Trophoblast cell (in vitro differentiated cells and primary cell): ENCODE results near the gene WNK1.

Source experiments
- DNase-seq, 2 donors: peaks; one replicate each; pipeline ENCODE4 v3.0.0-alpha.2; 2016
- H2AFZ ChIP-seq: 2 replicates; pipeline ENCODE4 v1.6.1; 2013; ENCODE audit warnings: low read length, moderate library complexity, mild to moderate bottlenecking; ENCODE audit not compliant: insufficient read depth, poor library complexity
- H2AK5ac ChIP-seq: 2 replicates; pipeline ENCODE4 v1.6.1; 2013; ENCODE audit warnings: mild to moderate bottlenecking, low read length
- H2BK120ac ChIP-seq: 2 replicates; pipeline ENCODE4 v1.6.1; 2013; ENCODE audit warnings: low read length, mild to moderate bottlenecking, moderate library complexity; ENCODE audit not compliant: insufficient read depth, poor library complexity
- H2BK12ac ChIP-seq: 2 replicates; pipeline ENCODE4 v1.6.1; 2013; ENCODE audit warnings: mild to moderate bottlenecking, low read length, moderate library complexity
- H2BK5ac ChIP-seq: 2 replicates; pipeline ENCODE4 v1.6.1; 2013; ENCODE audit warnings: low read length, low read depth, moderate library complexity, mild to moderate bottlenecking; ENCODE audit not compliant: poor library complexity
- H3K14ac ChIP-seq: 2 replicates; pipeline ENCODE4 v1.6.1; 2013; ENCODE audit warnings: mild to moderate bottlenecking, low read length
- H3K18ac ChIP-seq: 2 replicates; pipeline ENCODE4 v1.6.1; 2013; ENCODE audit warnings: mild to moderate bottlenecking, low read length
- H3K23ac ChIP-seq: 2 replicates; pipeline ENCODE4 v1.6.1; 2013; ENCODE audit warnings: low read length
- H3K27ac ChIP-seq: 2 replicates; pipeline ENCODE4 v1.5.1; 2013; ENCODE audit warnings: low read depth, mild to moderate bottlenecking, inconsistent platforms, low read length, moderate library complexity
- H3K27me3 ChIP-seq: 2 replicates; pipeline ENCODE4 v1.6.1; 2013; ENCODE audit warnings: inconsistent platforms, mild to moderate bottlenecking, low read length, moderate library complexity; ENCODE audit not compliant: insufficient read depth
- H3K36me3 ChIP-seq, 2 experiments: 1 replicate in 1 of 2; 2 replicates in 1 of 2; pipeline ENCODE4 v1.6.1; 2013; ENCODE audit warnings: low read length in 2 of 2, mild to moderate bottlenecking in 2 of 2, moderate library complexity in 1 of 2; ENCODE audit not compliant: insufficient read depth in 2 of 2, control insufficient read depth in 1 of 2
- H3K4ac ChIP-seq: 2 replicates; pipeline ENCODE4 v1.6.1; 2013; ENCODE audit warnings: low read depth, mild to moderate bottlenecking, low read length, moderate library complexity
- H3K4me1 ChIP-seq, 2 experiments: 1 replicate in 1 of 2; 2 replicates in 1 of 2; pipeline ENCODE4 v1.6.1; 2013; ENCODE audit warnings: low read length in 2 of 2, mild to moderate bottlenecking in 2 of 2, moderate library complexity in 1 of 2; ENCODE audit not compliant: insufficient read depth in 2 of 2, control insufficient read depth in 1 of 2
- H3K4me2 ChIP-seq: 2 replicates; pipeline ENCODE4 v1.6.1; 2013; ENCODE audit warnings: inconsistent platforms, mild to moderate bottlenecking, low read length, moderate library complexity
- H3K4me3 ChIP-seq: 2 replicates; pipeline ENCODE4 v1.5.1; 2013; ENCODE audit warnings: mild to moderate bottlenecking, low read depth, low read length, inconsistent platforms
- H3K79me1 ChIP-seq: one replicate; pipeline ENCODE4 v1.6.1; 2013; ENCODE audit warnings: low read length
- H3K79me2 ChIP-seq: 2 replicates; pipeline ENCODE4 v1.6.1; 2013; ENCODE audit warnings: low read length, mild to moderate bottlenecking; ENCODE audit not compliant: control insufficient read depth, insufficient read depth, poor library complexity
- H3K9ac ChIP-seq: 2 replicates; pipeline ENCODE4 v1.6.1; 2013; ENCODE audit warnings: mild to moderate bottlenecking, low read length
- H3K9me3 ChIP-seq: 2 replicates; pipeline ENCODE4 v1.6.1; 2013; ENCODE audit warnings: low read depth, mild to moderate bottlenecking, control low read depth, inconsistent platforms, low read length; ENCODE audit not compliant: insufficient read depth
- H4K12ac ChIP-seq: 2 replicates; pipeline ENCODE4 v1.6.1; 2013; ENCODE audit warnings: low read depth, mild to moderate bottlenecking, low read length, moderate library complexity
- H4K8ac ChIP-seq: 2 replicates; pipeline ENCODE4 v1.6.1; 2013; ENCODE audit warnings: low read depth, mild to moderate bottlenecking, low read length, moderate library complexity
- H4K91ac ChIP-seq: one replicate; pipeline ENCODE4 v1.6.1; 2013; ENCODE audit warnings: low read depth, mild to moderate bottlenecking, low read length, moderate library complexity
- WGBS: extraction: QIAGEN DNeasy Blood & Tissue Kit; methylation state at CpG from one replicate; pipeline ENCODE4 v1.1.7; 2013; ENCODE audit warnings: missing lambda C conversion rate; ENCODE audit not compliant: insufficient read length, insufficient coverage; ENCODE audit errors: extremely low coverage; 5-methylcytosine and 5-hydroxymethylcytosine counted together

Gene WNK1

GRCh38 chr12:867905-868304 is 115.5 kb downstream of the WNK1 start:
- Histone ChIP-seq H3K18ac (no peak overlapping the region), H3K9me3 (no peaks in the 10 kb centered on the region), H3K4me3 (no peak overlapping the region), H3K79me2 (no peaks in the 10 kb centered on the region), H2BK12ac (no peak overlapping the region), H2BK120ac (no peak overlapping the region), H3K23ac (no peak overlapping the region), H4K91ac (no peak overlapping the region), H4K8ac (no peak overlapping the region), H3K4ac (no peak overlapping the region), H3K4me2 (no peak overlapping the region), H3K27me3 (no peaks in the 10 kb centered on the region), H2AFZ (no peak overlapping the region), H2BK5ac (no peak overlapping the region), H3K9ac (no peak overlapping the region), H3K79me1 (no peaks in the 10 kb centered on the region), H2AK5ac (no peak overlapping the region), H3K14ac (no peak overlapping the region), H4K12ac (no peak overlapping the region), H3K36me3 (peaks cover 30 to 36% of the 10 kb centered on the region in 2 experiments), H3K27ac (no peak overlapping the region), H3K4me1 (no peaks in the 10 kb centered on the region)
- WGBS, result no CpG with 5 or more reads among the region's 5 CpGs
- no peak for DNase-seq

GRCh38 chr12:868722-869121 is 116.3 kb downstream of the WNK1 start:
- no peaks in the 10 kb centered on the region for H3K79me2 ChIP-seq
- no peak overlapping the region for H2BK120ac ChIP-seq
- H3K14ac ChIP-seq, result no peak overlapping the region
- no peak overlapping the region for H2BK12ac ChIP-seq
- H2AFZ ChIP-seq, result no peak overlapping the region
- H2BK5ac ChIP-seq, result no peak overlapping the region
- no peak overlapping the region for H3K27ac ChIP-seq
- H3K18ac ChIP-seq, result no peak overlapping the region
- no CpG with 5 or more reads among the region's 3 CpGs for WGBS
- peaks cover 30 to 36% of the 10 kb centered on the region in 2 experiments for H3K36me3 ChIP-seq
- no peaks in the 10 kb centered on the region for H3K79me1 ChIP-seq
- no peak overlapping the region for H3K4me2 ChIP-seq
- no peak overlapping the region for H3K4me3 ChIP-seq
- no peak for DNase-seq
- no peak overlapping the region for H4K8ac ChIP-seq
- no peak overlapping the region for H3K23ac ChIP-seq
- H4K91ac ChIP-seq, result no peak overlapping the region
- H3K27me3 ChIP-seq, result no peaks in the 10 kb centered on the region
- no peaks in the 10 kb centered on the region for H3K9me3 ChIP-seq
- no peak overlapping the region for H2AK5ac ChIP-seq
- peak overlapping the region; percentile 13 for H3K9ac ChIP-seq
- H4K12ac ChIP-seq, result no peak overlapping the region
- H3K4me1 ChIP-seq, result no peaks in the 10 kb centered on the region
- no peak overlapping the region for H3K4ac ChIP-seq

DNA sequence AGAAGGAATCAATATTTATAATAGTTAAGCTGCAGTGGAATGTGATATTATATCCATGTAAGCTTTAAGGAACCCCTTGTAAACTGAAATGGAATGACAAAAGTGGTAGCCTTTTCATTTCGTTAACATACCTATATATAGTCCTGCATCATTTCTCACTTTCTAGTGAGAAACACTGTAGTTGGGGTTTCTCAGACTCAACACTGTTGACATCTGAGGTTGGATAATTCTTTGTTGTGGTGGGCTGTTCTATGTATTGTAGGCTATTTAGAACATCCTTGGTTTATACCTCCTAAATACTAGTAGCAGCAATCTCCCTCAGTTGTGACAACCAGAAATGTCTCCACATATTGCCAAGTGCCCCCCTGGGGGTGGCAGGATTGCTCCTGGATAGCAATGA is 118.0 kb downstream of the WNK1 start:
- H3K18ac ChIP-seq, result no peak overlapping the region
- peak overlapping the region; percentile 12 for H3K9ac ChIP-seq
- no peak overlapping the region for H3K4me3 ChIP-seq
- no peak overlapping the region for H4K91ac ChIP-seq
- no peak overlapping the region for H2BK12ac ChIP-seq
- H2AFZ ChIP-seq, result no peak overlapping the region
- H3K79me2 ChIP-seq, result no peaks in the 10 kb centered on the region
- no peak for DNase-seq
- H3K4me1 ChIP-seq, result no peaks in the 10 kb centered on the region
- H3K23ac ChIP-seq, result no peak overlapping the region
- H4K12ac ChIP-seq, result no peak overlapping the region
- H3K4me2 ChIP-seq, result no peak overlapping the region
- no CpG with 5 or more reads among the region's 1 CpG for WGBS
- H3K79me1 ChIP-seq, result no peaks in the 10 kb centered on the region
- no peak overlapping the region for H2BK5ac ChIP-seq
- no peak overlapping the region for H3K4ac ChIP-seq
- H3K27ac ChIP-seq, result no peak overlapping the region
- H2AK5ac ChIP-seq, result no peak overlapping the region
- H2BK120ac ChIP-seq, result no peak overlapping the region
- H4K8ac ChIP-seq, result no peak overlapping the region
- peaks cover 28 to 35% of the 10 kb centered on the region in 2 experiments for H3K36me3 ChIP-seq
- no peaks in the 10 kb centered on the region for H3K27me3 ChIP-seq
- H3K14ac ChIP-seq, result no peak overlapping the region
- no peaks in the 10 kb centered on the region for H3K9me3 ChIP-seq

DNA sequence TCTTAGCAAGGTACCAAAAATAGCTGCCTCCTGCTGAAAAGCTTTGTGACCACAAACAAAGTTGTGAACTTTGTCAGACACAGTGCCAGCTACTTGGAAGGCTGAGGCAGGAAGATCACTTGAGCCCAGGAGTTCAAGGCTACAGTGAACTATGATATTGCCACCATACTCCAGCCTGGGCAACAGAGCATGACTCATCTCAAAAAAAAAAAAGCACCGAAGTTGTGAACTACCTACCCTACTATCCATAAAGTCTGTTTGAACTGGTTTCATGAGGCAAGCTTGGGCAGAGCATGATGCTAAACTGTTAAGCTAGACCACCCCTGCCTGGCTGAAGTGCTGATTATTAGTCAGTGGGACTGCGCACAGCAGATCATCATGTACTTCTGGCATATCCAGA is 121.6 kb downstream of the WNK1 start:
- no peaks in the 10 kb centered on the region for H3K79me2 ChIP-seq

More for the DNA sequence above, 121.6 kb downstream of the WNK1 start:
- Histone ChIP-seq H3K9me3 (no peaks in the 10 kb centered on the region), H2AFZ (no peak overlapping the region), H3K4me3 (no peak overlapping the region), H3K36me3 (peaks cover 15 to 17% of the 10 kb centered on the region in 2 experiments), H3K79me1 (no peaks in the 10 kb centered on the region), H3K27ac (no peak overlapping the region), H3K9ac (no peak overlapping the region), H3K27me3 (no peaks in the 10 kb centered on the region), H4K12ac (no peak overlapping the region), H2AK5ac (no peak overlapping the region), H2BK120ac (no peak overlapping the region), H3K4me2 (no peak overlapping the region), H4K8ac (no peak overlapping the region), H2BK12ac (no peak overlapping the region), H3K4ac (no peak overlapping the region), H4K91ac (no peak overlapping the region), H3K4me1 (no peaks in the 10 kb centered on the region), H3K14ac (no peak overlapping the region), H3K23ac (peak overlapping the region; percentile 95), H3K18ac (no peak overlapping the region), H2BK5ac (no peak overlapping the region)
- no peak for DNase-seq
- WGBS, result no CpG with 5 or more reads among the region's 2 CpGs
